GM12878 (cell line): ENCODE results near the gene DPP4. TPM values are rescaled to one million over a fixed set of nuclear protein-coding genes. Genes with fewer than 3 reads are reported as not detected.

Source experiments
- ATAC-seq: fragments of 200-7000 bp; cut with Tn5 transposase; 3 replicates; pipeline ENCODE4 v1.9.1; 2020; ENCODE audit warnings: mild to moderate bottlenecking, moderate library complexity
- BruUV-seq: library from RNA; stranded (reverse); fragments of 400-500 nt; replicated peaks from 2 replicates; lab custom pipeline; 2021; lab: Mats Ljungman, UMichigan
- CTCF ChIA-PET: fragments of 300-600 bp; sonication (Branson Sonifier 250); formaldehyde crosslinking; extraction: SDS; loops from one replicate; lab custom pipeline; 2021; ENCODE audit warnings: inconsistent platforms; lab: Yijun Ruan, JAX
- POLR2A ChIA-PET: fragments of 350-600 bp; formaldehyde crosslinking; extraction: SDS; loops from one replicate; lab custom pipeline; 2021; ENCODE audit warnings: inconsistent platforms; lab: Charles Lee
- RAD21 ChIA-PET: fragments of 300-600 bp; sonication (Branson Sonifier 250); formaldehyde crosslinking; loops from one replicate; lab custom pipeline; 2023; ENCODE audit warnings: antibody characterized with exemption; ENCODE audit not compliant: unreplicated experiment; lab: Charles Lee
- SMC1A ChIA-PET: fragments of 300-600 bp; sonication (Branson Sonifier 250); formaldehyde crosslinking; loops from one replicate; lab custom pipeline; 2023; ENCODE audit not compliant: unreplicated experiment, uncharacterized antibody; lab: Charles Lee
- DNase-seq: peaks from one replicate; pipeline ENCODE4 v3.0.0-alpha.2; 2011; ENCODE audit warnings: low read depth, low spot score
- FAIRE-seq: peaks from 3 replicates; lab custom pipeline; 2011; peaks lifted over from hg19 to GRCh38; lab: Jason Lieb, UNC
- H2AFZ ChIP-seq: 2 replicates; pipeline ENCODE4 v1.6.0; 2011; ENCODE audit warnings: low read depth, low read length, control low read depth; ENCODE audit not compliant: control insufficient read depth
- H3K27ac ChIP-seq: 2 replicates; pipeline ENCODE4 v1.5.1; 2011; ENCODE audit warnings: control low read depth; ENCODE audit not compliant: control insufficient read depth, insufficient read depth
- H3K27me3 ChIP-seq, 2 experiments: replicated peaks in 1 of 2; 2 replicates each; pipeline versions ENCODE4 v1.6.0 to v1.6.1; 2011; ENCODE audit warnings: low read length in 1 of 2; ENCODE audit not compliant: control insufficient read depth in 2 of 2, insufficient read depth in 2 of 2
- H3K36me3 ChIP-seq, 2 experiments: 2 replicates each; pipeline ENCODE4 v1.5.1; 2011; ENCODE audit warnings: low read length in 1 of 2; ENCODE audit not compliant: control insufficient read depth in 2 of 2, insufficient read depth in 2 of 2
- H3K4me1 ChIP-seq: 2 replicates; pipeline ENCODE4 v1.6.1; 2011; ENCODE audit warnings: mild to moderate bottlenecking, low read length, moderate library complexity, mixed read lengths; ENCODE audit not compliant: control insufficient read depth, insufficient read depth
- H3K4me2 ChIP-seq: 2 replicates; pipeline ENCODE4 v1.6.0; 2011; ENCODE audit warnings: control low read depth; ENCODE audit not compliant: control insufficient read depth, insufficient read depth
- H3K4me3 ChIP-seq: fragments of 200-600 bp; sonication (generic); 2 replicates; pipeline ENCODE4 v1.5.1; 2016
- H3K79me2 ChIP-seq: 2 replicates; pipeline ENCODE4 v1.6.0; 2011; ENCODE audit warnings: low read length; ENCODE audit not compliant: control insufficient read depth, insufficient read depth
- H3K9ac ChIP-seq: 2 replicates; pipeline ENCODE4 v1.8.0; 2011; ENCODE audit warnings: low read length, control low read depth, mixed read lengths; ENCODE audit not compliant: control insufficient read depth, insufficient read depth
- H3K9me3 ChIP-seq: replicated peaks from 3 replicates; pipeline ENCODE4 v1.5.1; 2011; ENCODE audit warnings: mild to moderate bottlenecking, low read length; ENCODE audit not compliant: control insufficient read depth, insufficient read depth
- H4K20me1 ChIP-seq: 2 replicates; pipeline ENCODE4 v1.6.0; 2011; ENCODE audit not compliant: control insufficient read depth, insufficient read depth
- CBFB ChIP-seq: IDR thresholded peaks from 2 replicates; pipeline ENCODE4 v1.6.1; 2016; ENCODE audit warnings: antibody characterized with exemption, low read depth
- CBX5 ChIP-seq: sonication (generic); IDR thresholded peaks from 2 replicates; pipeline ENCODE4 v1.6.1; 2016; ENCODE audit warnings: low read depth, moderate library complexity, mild to moderate bottlenecking, inconsistent platforms
- HDAC2 ChIP-seq: fragments of 200-600 bp; sonication (generic); IDR thresholded peaks from 2 replicates; pipeline ENCODE4 v1.6.1; 2017
- HDAC6 ChIP-seq: fragments of 200-600 bp; sonication (generic); IDR thresholded peaks from one replicate; pipeline ENCODE4 v1.8.0; 2017; ENCODE audit warnings: antibody characterized with exemption; ENCODE audit not compliant: unreplicated experiment
- MTA2 ChIP-seq: fragments of 450-650 bp; IDR thresholded peaks from 2 replicates; pipeline ENCODE4 v1.6.1; 2016; ENCODE audit warnings: low read depth, mild to moderate bottlenecking, moderate library complexity
- RAD21 ChIP-seq: IDR thresholded peaks from 2 replicates; pipeline ENCODE4 v1.6.1; 2011; ENCODE audit warnings: mild to moderate bottlenecking, low read depth, low read length, moderate library complexity; ENCODE audit not compliant: insufficient read depth
- SMC3 ChIP-seq: IDR thresholded peaks from 2 replicates; pipeline ENCODE4 v1.6.1; 2011; ENCODE audit warnings: low read length, improper control_type of control experiment, borderline replicate concordance
- SREBF1 ChIP-seq: IDR thresholded peaks from 2 replicates; pipeline ENCODE4 v1.6.1; 2012; ENCODE audit warnings: mild to moderate bottlenecking, low read length
- SRF ChIP-seq, 2 experiments: IDR thresholded peaks; 2 replicates each; pipeline ENCODE4 v1.6.1; 2011; ENCODE audit warnings: low read depth in 2 of 2, low read length in 2 of 2, mild to moderate bottlenecking in 1 of 2, moderate library complexity in 1 of 2
- TCF7 ChIP-seq: IDR thresholded peaks from 2 replicates; pipeline ENCODE4 v1.6.1; 2014; ENCODE audit warnings: antibody characterized with exemption, borderline replicate concordance
- ZBED1 ChIP-seq: IDR thresholded peaks from 2 replicates; pipeline ENCODE4 v1.6.1; 2016; ENCODE audit warnings: borderline replicate concordance
- ZNF207 ChIP-seq: fragments of 450-650 bp; IDR thresholded peaks from 2 replicates; pipeline ENCODE4 v1.6.1; 2014; ENCODE audit warnings: antibody characterized with exemption, mild to moderate bottlenecking, borderline replicate concordance
- ZNF217 ChIP-seq: fragments of 450-650 bp; IDR thresholded peaks from 2 replicates; pipeline ENCODE4 v1.6.1; 2017; ENCODE audit warnings: antibody characterized with exemption, mild to moderate bottlenecking
- WGBS: methylation state at CpG from one replicate; pipeline ENCODE4 v1.1.6; 2016; ENCODE audit warnings: low lambda C conversion rate; ENCODE audit not compliant: insufficient replicate concordance, insufficient coverage; ENCODE audit errors: missing lambda C conversion rate; 5-methylcytosine and 5-hydroxymethylcytosine counted together
- in situ Hi-C: fragments of 300-500 bp; cut with MboI; formaldehyde crosslinking; loops from 9 replicates; pipeline ENCODE4 v1.14.3; 2018; ENCODE audit warnings: mixed read lengths
- intact Hi-C: fragments of 100-400 bp; cut with micrococcal nuclease; formaldehyde crosslinking; loops from one replicate; pipeline ENCODE4 v1.14.2; 2022; ENCODE audit not compliant: unreplicated experiment
- polyA plus RNA-seq, 11 experiments: library from polyadenylated mRNA; depleted of rRNA in 4 of 11; unstranded in 6 of 11; stranded (reverse) in 5 of 11; fragments of >200 nt; fragmentation: Nextera tagmentation in 4 of 11; fragmentation: Illumina TruSeq in 1 of 11; extraction: Ambion mirVana in 4 of 11; extraction: Trizol in 1 of 11; gene quantifications; 1 replicate in 1 of 11; 2 replicates in 10 of 11; pipeline versions ENCODE4 v1.2.1 to v1.2.3, GENCODE V29; 2011 to 2016; ENCODE audit warnings: inconsistent platforms in 2 of 11, missing spikeins in 2 of 11, low read depth in 1 of 11
- total RNA-seq, 4 experiments: library from RNA; depleted of rRNA in 3 of 4; stranded (reverse); fragments of >200 nt in 3 of 4; fragmentation: Illumina TruSeq in 1 of 4; extraction: Trizol in 1 of 4; gene quantifications; 2 replicates each; pipeline versions ENCODE4 v1.2.1 to v1.2.3, GENCODE V29; 2013 to 2021
- TF ChIP-seq, protein P1 (sequence below): fragments of 450-650 bp; IDR thresholded peaks from 2 replicates; pipeline ENCODE4 v1.6.1; 2017; ENCODE audit warnings: low read depth, mild to moderate bottlenecking, moderate library complexity
- TF ChIP-seq, protein P2 (sequence below): IDR thresholded peaks from 2 replicates; pipeline ENCODE4 v1.6.1; 2011; ENCODE audit warnings: borderline replicate concordance, low read depth, mild to moderate bottlenecking, moderate library complexity, low read length; ENCODE audit not compliant: insufficient read depth, poor library complexity, severe bottlenecking
- TF ChIP-seq, protein P3 (sequence below), 3 experiments: IDR thresholded peaks in 2 of 3; conservative IDR thresholded peaks in 1 of 3; 2 replicates each; pipeline ENCODE4 v1.5.1; 2011; ENCODE audit warnings: low read depth in 3 of 3, low read length in 3 of 3, mild to moderate bottlenecking in 3 of 3, control low read depth in 2 of 3, moderate library complexity in 2 of 3, inconsistent platforms in 1 of 3, mixed read lengths in 1 of 3; ENCODE audit not compliant: control insufficient read depth in 2 of 3, insufficient read depth in 1 of 3; ENCODE audit errors: extremely low read depth in 1 of 3

The DPP4 gene
- total and polyA plus RNA-seq, 10 of the 15 experiments (the other 5 are each of a cell fraction or from before 2014, with no cell fraction given) = 4.1 to 11.4 (median 9.3) TPM

DNA sequence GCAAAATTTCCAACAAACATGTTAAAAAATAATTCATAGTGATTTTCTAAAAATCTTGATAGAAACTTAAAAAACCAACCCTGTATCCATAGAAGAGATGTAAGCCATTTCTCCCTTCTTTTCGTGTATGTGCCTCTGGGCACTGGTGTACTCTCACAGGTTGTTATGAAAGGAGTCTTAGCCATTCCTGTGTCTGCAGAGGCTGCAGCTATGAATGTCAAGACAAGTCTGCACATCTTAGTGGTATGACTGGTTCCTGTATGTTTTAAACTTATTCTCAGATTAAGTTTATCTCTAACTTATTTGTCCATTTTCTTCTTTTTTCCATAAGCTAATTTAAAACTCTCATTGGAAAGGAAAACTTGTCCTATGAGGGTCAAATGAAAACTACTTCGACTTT lies 84.0 kb downstream of the DPP4 start (continued):
- TF ChIP-seq SRF (IDR thresholded peaks at IDR 0.05; ENCODE audit: low read depth in 2 of 2, low read length in 2 of 2) (no peak), SREBF1 (no peak), ZNF207 (no peak)

DNA sequence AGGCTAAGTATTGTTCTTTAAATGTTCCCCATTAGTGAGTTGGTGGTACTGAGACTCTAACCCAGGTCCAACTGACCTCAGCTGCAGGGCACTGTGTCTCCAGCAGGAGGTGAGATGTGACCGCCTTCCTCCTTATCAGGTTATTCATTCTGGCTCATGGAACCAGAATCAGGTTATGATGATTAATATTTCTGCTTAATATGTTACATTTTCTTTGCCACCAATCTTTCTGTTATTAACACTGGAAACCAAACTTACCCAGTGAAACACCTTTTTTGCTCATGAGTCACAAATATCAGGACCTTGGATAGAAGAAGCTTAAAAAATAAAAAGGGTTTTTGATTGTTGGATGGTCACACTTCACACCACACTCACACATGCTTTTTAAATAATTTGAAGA lies 85.4 kb downstream of the DPP4 start:
- CTCF ChIA-PET = interaction anchor here (0.7 to 1.5 kb wide), 3 partner anchors 35 to 138 kb away, joined by 3 to 4 read pairs (median 3); no protein-coding TSS in a partner anchor
- TF ChIP-seq, protein P1, sequence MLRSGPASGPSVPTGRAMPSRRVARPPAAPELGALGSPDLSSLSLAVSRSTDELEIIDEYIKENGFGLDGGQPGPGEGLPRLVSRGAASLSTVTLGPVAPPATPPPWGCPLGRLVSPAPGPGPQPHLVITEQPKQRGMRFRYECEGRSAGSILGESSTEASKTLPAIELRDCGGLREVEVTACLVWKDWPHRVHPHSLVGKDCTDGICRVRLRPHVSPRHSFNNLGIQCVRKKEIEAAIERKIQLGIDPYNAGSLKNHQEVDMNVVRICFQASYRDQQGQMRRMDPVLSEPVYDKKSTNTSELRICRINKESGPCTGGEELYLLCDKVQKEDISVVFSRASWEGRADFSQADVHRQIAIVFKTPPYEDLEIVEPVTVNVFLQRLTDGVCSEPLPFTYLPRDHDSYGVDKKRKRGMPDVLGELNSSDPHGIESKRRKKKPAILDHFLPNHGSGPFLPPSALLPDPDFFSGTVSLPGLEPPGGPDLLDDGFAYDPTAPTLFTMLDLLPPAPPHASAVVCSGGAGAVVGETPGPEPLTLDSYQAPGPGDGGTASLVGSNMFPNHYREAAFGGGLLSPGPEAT = no peak
- TF ChIP-seq ZBED1 (no peak), SMC3 (no peak), MTA2 (no peak), ZNF217 (no peak), TCF7 (no peak), RAD21 (0 out of 2 replicates have a peak, but pooled peaks have one; percentile 17), HDAC2 (no peak), CBX5 (no peak), CBFB (no peak), HDAC6 (no peak)
- TF ChIP-seq, protein P2, sequence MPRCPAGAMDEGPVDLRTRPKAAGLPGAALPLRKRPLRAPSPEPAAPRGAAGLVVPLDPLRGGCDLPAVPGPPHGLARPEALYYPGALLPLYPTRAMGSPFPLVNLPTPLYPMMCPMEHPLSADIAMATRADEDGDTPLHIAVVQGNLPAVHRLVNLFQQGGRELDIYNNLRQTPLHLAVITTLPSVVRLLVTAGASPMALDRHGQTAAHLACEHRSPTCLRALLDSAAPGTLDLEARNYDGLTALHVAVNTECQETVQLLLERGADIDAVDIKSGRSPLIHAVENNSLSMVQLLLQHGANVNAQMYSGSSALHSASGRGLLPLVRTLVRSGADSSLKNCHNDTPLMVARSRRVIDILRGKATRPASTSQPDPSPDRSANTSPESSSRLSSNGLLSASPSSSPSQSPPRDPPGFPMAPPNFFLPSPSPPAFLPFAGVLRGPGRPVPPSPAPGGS = no peak
- TF ChIP-seq, protein P3, sequence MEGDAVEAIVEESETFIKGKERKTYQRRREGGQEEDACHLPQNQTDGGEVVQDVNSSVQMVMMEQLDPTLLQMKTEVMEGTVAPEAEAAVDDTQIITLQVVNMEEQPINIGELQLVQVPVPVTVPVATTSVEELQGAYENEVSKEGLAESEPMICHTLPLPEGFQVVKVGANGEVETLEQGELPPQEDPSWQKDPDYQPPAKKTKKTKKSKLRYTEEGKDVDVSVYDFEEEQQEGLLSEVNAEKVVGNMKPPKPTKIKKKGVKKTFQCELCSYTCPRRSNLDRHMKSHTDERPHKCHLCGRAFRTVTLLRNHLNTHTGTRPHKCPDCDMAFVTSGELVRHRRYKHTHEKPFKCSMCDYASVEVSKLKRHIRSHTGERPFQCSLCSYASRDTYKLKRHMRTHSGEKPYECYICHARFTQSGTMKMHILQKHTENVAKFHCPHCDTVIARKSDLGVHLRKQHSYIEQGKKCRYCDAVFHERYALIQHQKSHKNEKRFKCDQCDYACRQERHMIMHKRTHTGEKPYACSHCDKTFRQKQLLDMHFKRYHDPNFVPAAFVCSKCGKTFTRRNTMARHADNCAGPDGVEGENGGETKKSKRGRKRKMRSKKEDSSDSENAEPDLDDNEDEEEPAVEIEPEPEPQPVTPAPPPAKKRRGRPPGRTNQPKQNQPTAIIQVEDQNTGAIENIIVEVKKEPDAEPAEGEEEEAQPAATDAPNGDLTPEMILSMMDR (IDR thresholded peaks at IDR 0.05 in 2 of 3, conservative IDR thresholded peaks at IDR 0.05 in 1 of 3; ENCODE audit: control insufficient read depth in 2 of 3, extremely low read depth in 1 of 3, insufficient read depth in 1 of 3, low read depth in 3 of 3, low read length in 3 of 3) = peak in 2 of 3 experiments; percentile 17 to 18; a peak in 2 of 6 replicates
- Histone ChIP-seq H2AFZ (no peak overlapping the region), H3K27ac (no peak overlapping the region), H3K4me1 (peaks cover 7% of the 10 kb centered on the region), H3K4me2 (no peak overlapping the region), H3K9me3 (no peaks in the 10 kb centered on the region), H3K36me3 (no peaks in the 10 kb centered on the region), H3K9ac (no peak overlapping the region), H4K20me1 (no peaks in the 10 kb centered on the region), H3K4me3 (no peak overlapping the region), H3K79me2 (no peaks in the 10 kb centered on the region), H3K27me3 (no peaks in the 10 kb centered on the region)
- no TSS peak for BruUV-seq
- 100% methylated on average over 1 of the region's 1 CpG for WGBS
- intact Hi-C loops (no loop called here), in situ Hi-C loops (no loop called here)
- FAIRE-seq (no peak), DNase-seq (no peak), ATAC-seq (peak; percentile 64)
- SMC1A ChIA-PET = no interaction called here
- POLR2A ChIA-PET = no interaction called here
- RAD21 ChIA-PET = interaction anchor here (1.0 kb wide), 1 partner anchor 138 kb away, joined by 3 read pairs; no protein-coding TSS in a partner anchor
